ENCODE measurements around the gene COMMD1.
"Not testable (repeated sequence)": the region's sequence is repeated elsewhere in the genome, so short reads cannot be mapped to it uniquely, and the experiment has no call there.

COMMD1 gene

GRCh38 chr2:61906186-61906470, 654 bp downstream of the COMMD1 start:
- H3K4me3 ChIP-seq (ENCODE audit: control insufficient read depth, low read depth, low read length), result peak overlapping the region; percentile 77
- no peak for DNase-seq (ENCODE audit: low read depth)
- TF ChIP-seq, protein P1, sequence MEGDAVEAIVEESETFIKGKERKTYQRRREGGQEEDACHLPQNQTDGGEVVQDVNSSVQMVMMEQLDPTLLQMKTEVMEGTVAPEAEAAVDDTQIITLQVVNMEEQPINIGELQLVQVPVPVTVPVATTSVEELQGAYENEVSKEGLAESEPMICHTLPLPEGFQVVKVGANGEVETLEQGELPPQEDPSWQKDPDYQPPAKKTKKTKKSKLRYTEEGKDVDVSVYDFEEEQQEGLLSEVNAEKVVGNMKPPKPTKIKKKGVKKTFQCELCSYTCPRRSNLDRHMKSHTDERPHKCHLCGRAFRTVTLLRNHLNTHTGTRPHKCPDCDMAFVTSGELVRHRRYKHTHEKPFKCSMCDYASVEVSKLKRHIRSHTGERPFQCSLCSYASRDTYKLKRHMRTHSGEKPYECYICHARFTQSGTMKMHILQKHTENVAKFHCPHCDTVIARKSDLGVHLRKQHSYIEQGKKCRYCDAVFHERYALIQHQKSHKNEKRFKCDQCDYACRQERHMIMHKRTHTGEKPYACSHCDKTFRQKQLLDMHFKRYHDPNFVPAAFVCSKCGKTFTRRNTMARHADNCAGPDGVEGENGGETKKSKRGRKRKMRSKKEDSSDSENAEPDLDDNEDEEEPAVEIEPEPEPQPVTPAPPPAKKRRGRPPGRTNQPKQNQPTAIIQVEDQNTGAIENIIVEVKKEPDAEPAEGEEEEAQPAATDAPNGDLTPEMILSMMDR (IDR thresholded peaks at IDR 0.05; ENCODE audit: control insufficient read depth, insufficient read depth, low read depth, low read length, missing control alignments), result no peak

DNA sequence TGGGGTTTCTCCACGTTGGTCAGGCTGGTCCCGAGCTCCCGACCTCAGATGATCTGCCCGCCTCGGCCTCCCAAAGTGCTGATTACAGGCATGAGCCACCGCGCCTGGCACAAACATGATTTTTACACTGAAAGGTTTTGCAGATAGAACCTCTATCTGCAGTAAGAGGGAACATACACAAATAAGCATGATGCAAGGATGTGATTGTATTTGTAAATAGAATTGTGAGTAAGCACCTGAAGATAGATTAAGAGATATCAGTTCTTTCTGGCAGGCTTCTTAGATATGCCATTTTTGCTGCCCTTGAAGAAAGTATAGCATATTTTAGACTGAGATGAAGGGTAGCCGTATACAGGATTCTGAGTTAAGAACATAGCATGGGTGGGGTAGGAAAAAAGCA, 3.6 kb downstream of the COMMD1 start:
- H3K4me3 ChIP-seq (ENCODE audit: control insufficient read depth, low read depth, low read length), result no peak overlapping the region
- no peak for DNase-seq (ENCODE audit: low read depth)
- TF ChIP-seq, protein P1 (IDR thresholded peaks at IDR 0.05; ENCODE audit: control insufficient read depth, insufficient read depth, low read depth, low read length, missing control alignments), result no peak

DNA sequence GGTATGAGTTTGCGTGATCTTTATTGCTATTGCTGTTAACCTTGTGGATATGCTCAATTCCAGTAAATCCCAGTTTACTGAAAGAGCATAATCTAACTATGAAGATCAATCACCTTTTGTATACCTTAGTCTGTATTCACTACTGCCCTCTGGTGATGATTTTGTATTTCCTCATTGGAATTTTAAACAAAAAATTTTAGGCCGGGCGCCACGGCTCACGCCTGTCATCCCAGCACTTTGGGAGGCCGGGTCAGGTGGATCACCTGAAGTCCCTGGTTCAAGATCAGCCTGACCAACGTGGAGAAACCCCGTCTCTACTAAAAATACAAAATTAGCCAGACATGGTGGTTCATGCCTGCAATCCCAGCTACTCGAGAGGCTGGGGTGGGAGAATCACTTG, 5.1 kb downstream of the COMMD1 start:
- H3K4me3 ChIP-seq (ENCODE audit: control insufficient read depth, low read depth, low read length), result no peak overlapping the region
- DNase-seq (ENCODE audit: low read depth), result no peak
- TF ChIP-seq, protein P1 (IDR thresholded peaks at IDR 0.05; ENCODE audit: control insufficient read depth, insufficient read depth, low read depth, low read length, missing control alignments), result peak; percentile 7

DNA sequence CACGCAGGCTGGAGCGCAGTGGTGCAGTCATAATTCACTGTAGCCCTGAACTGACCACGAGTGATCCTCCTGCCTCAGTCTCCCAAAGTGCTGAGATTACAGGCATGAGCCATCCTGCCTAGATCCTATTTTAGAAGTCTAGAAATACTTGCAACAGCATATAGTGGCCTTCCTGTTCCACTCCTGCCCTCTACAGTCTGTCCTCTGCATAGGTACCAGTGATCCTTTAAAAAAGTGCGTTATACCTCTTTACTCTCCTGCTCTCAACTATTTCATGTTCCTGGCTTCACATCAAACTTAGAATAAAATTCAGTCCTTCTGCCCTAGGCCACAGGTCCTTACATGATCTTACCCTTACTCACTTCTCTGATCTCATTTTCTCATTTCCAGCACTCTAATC, 6.0 kb downstream of the COMMD1 start:
- DNase-seq (ENCODE audit: low read depth), result no peak
- TF ChIP-seq, protein P1 (IDR thresholded peaks at IDR 0.05; ENCODE audit: control insufficient read depth, insufficient read depth, low read depth, low read length, missing control alignments), result peak; percentile 12
- H3K4me3 ChIP-seq (ENCODE audit: control insufficient read depth, low read depth, low read length), result no peak overlapping the region

GRCh38 chr2:61914794-61915193, 9.3 kb downstream of the COMMD1 start:
- DNase-seq (ENCODE audit: low read depth), result not testable (repeated sequence)

GRCh38 chr2:61920548-61920947, 15.1 kb downstream of the COMMD1 start:
- DNase-seq (ENCODE audit: low read depth), result no peak
- no peak overlapping the region for H3K4me3 ChIP-seq (ENCODE audit: control insufficient read depth, low read depth, low read length)
- TF ChIP-seq, protein P1 (IDR thresholded peaks at IDR 0.05; ENCODE audit: control insufficient read depth, insufficient read depth, low read depth, low read length, missing control alignments), result no peak

More at GRCh38 chr2:61914794-61915193, 9.3 kb downstream of the COMMD1 start:
- H3K4me3 ChIP-seq (ENCODE audit: control insufficient read depth, low read depth, low read length), result not testable (repeated sequence)

- no peak overlapping the region for H3K4me3 ChIP-seq (ENCODE audit: control insufficient read depth, low read depth, low read length)
- DNase-seq (ENCODE audit: low read depth), result no peak
- TF ChIP-seq, protein P1 (IDR thresholded peaks at IDR 0.05; ENCODE audit: control insufficient read depth, insufficient read depth, low read depth, low read length, missing control alignments), result no peak
Observed at GRCh38 chr2:61922714-61923113, 17.2 kb downstream of the COMMD1 start.
